GM15510 (cell line): ENCODE measurements around the gene SERPINB10.

Source experiments
- POLR2A ChIP-seq: IDR thresholded peaks from 3 replicates; pipeline ENCODE4 v1.6.1; 2011; ENCODE audit warnings: borderline replicate concordance; ENCODE audit not compliant: insufficient read length; ENCODE audit errors: extremely low read depth

The SERPINB10 gene

DNA sequence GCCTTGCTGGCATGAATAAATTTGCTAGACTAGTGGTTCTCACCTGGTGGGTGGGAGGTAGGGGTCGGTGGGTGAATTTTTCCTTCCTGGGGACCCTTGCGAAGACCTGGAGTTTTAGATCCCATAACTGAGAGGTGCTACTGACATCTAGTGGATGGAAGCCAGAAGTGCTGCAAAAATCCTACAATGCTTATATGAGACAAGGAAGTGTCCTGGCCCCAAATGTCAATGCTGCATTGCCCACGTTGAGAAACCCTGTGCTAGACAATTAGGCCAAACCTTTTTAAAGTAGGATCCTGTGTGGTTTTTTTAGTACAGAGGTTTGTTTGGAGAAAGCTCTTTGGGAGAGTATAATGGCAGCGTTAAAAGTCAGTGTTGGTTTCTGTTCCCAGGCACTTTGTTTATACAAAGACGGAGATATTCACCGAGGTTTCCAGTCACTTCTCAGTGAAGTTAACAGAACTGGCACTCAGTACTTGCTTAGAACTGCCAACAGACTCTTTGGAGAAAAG is 71.7 kb downstream of the SERPINB10 start:
- TF ChIP-seq POLR2A, result no peak

DNA sequence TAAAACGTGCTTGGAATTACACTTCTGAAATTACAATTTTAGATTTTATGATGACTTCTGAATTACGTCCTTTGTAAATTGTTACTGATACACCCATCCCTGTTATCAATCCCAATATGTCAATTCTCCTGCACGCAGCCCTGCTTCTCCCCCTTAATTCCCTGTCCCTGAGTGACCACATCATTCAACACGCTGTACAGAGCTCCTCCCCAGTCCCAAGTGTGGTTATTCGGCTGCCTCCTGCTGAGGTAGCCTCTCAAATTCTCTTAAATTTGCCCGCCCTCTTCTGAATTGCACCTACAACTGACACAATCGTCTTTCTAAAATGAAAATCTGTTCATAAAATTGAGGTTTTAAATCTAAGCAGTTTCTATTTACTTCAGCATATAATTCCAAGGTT is 72.3 kb downstream of the SERPINB10 start:
- TF ChIP-seq POLR2A, result no peak

GRCh38 chr18:63980896-63981460 is 73.2 kb downstream of the SERPINB10 start:
- no peak for TF ChIP-seq POLR2A

DNA sequence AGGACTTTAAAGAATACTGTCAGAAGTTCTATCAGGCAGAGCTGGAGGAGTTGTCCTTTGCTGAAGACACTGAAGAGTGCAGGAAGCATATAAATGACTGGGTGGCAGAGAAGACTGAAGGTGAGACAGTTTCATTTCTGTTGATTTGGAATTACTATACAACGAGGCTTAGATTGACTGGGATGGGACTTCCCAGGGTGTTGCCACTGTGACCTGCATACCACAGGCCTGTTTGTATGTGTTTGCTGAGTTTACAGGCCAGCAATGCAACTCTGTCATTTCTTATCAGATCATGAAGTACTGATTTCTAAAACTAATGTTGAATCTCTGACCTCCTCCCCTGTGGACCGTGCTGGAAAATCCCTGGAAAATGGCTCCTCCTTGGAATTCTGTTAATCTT is 74.0 kb downstream of the SERPINB10 start:
- TF ChIP-seq POLR2A, result no peak

DNA sequence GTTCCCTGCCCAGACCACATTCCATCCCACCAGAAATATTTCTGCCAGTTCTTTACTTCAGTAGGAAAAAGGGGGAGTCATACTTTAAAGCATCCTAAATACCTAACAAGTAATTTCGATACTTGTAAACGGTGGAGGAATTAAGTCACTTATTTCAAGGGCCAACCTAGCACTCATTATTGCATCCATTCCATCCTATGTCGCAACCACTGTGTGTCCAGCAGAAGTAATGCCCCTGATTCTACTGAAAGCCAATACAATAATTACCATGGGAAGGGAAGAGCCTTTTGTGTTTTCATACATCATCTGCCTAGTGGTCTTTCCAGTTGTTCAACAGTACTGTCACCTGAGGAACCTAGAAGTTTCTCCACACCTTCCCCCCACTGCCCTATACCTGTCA is 74.6 kb downstream of the SERPINB10 start:
- TF ChIP-seq POLR2A, result no peak
